Common myeloid progenitor, CD34-positive (primary cell): ENCODE results near the gene PARPBP.
"Not testable (repeated sequence)": the region's sequence is repeated elsewhere in the genome, so short reads cannot be mapped to it uniquely, and the experiment has no call there.

ENCODE experiments used
- CTCF ChIA-PET: fragments of 350-600 bp; sonication (Branson Sonifier 250); formaldehyde crosslinking; loops from one replicate; lab custom pipeline; 2021; ENCODE audit warnings: antibody characterized with exemption; lab: Charles Lee
- POLR2A ChIA-PET: fragments of 350-600 bp; sonication (Branson Sonifier 250); formaldehyde crosslinking; loops from one replicate; lab custom pipeline; 2021; ENCODE audit warnings: antibody characterized with exemption; lab: Charles Lee
- DNase-seq, 3 donors: peaks; one replicate each; pipeline versions ENCODE4 v3.0.0 to v3.0.0-alpha.2; 2013
- H3K27ac ChIP-seq, 2 experiments: 1 replicate in 1 of 2; 2 replicates in 1 of 2; pipeline ENCODE4 v1.7.0; 2013; ENCODE audit warnings: inconsistent platforms in 2 of 2, low read length in 2 of 2, mild to moderate bottlenecking in 2 of 2, low read depth in 1 of 2, moderate library complexity in 1 of 2; ENCODE audit not compliant: severe bottlenecking in 2 of 2, insufficient read depth in 1 of 2, poor library complexity in 1 of 2
- H3K27me3 ChIP-seq, 5 experiments: replicated peaks in 2 of 5; 1 replicate in 3 of 5; 2 replicates in 2 of 5; pipeline versions ENCODE4 v1.6.1 to v1.7.0; 2013; ENCODE audit warnings: low read length in 4 of 5, mild to moderate bottlenecking in 2 of 5, moderate library complexity in 2 of 5, inconsistent platforms in 1 of 5; ENCODE audit not compliant: insufficient read depth in 5 of 5, control insufficient read depth in 4 of 5
- H3K36me3 ChIP-seq, 4 experiments: 1 replicate in 2 of 4; 2 replicates in 2 of 4; pipeline versions ENCODE4 v1.6.1 to v1.7.0; 2013; ENCODE audit warnings: low read length in 3 of 4, control low read depth in 1 of 4, mild to moderate bottlenecking in 1 of 4; ENCODE audit not compliant: control insufficient read depth in 4 of 4, insufficient read depth in 4 of 4
- H3K4me1 ChIP-seq, 4 experiments: 1 replicate in 3 of 4; 2 replicates in 1 of 4; pipeline versions ENCODE4 v1.6.1 to v1.7.1; 2013; ENCODE audit warnings: low read length in 3 of 4, mild to moderate bottlenecking in 3 of 4, control low read depth in 1 of 4, inconsistent platforms in 1 of 4, moderate library complexity in 1 of 4; ENCODE audit not compliant: control insufficient read depth in 4 of 4, insufficient read depth in 4 of 4; ENCODE audit errors: control extremely low read depth in 1 of 4
- H3K4me3 ChIP-seq, 7 experiments: 1 replicate in 4 of 7; 2 replicates in 3 of 7; pipeline versions ENCODE4 v1.5.1 to v1.7.0; 2013; ENCODE audit warnings: mild to moderate bottlenecking in 7 of 7, low read length in 6 of 7, moderate library complexity in 6 of 7, inconsistent platforms in 2 of 7, low read depth in 2 of 7, control low read depth in 1 of 7; ENCODE audit not compliant: insufficient read depth in 4 of 7, control insufficient read depth in 1 of 7; ENCODE audit errors: extremely low read depth in 1 of 7
- H3K9me3 ChIP-seq, 5 experiments: 1 replicate in 4 of 5; 2 replicates in 1 of 5; pipeline versions ENCODE4 v1.6.1 to v1.7.1; 2013; ENCODE audit warnings: low read length in 4 of 5, mild to moderate bottlenecking in 2 of 5, inconsistent platforms in 1 of 5, low read depth in 1 of 5, moderate library complexity in 1 of 5; ENCODE audit not compliant: control insufficient read depth in 4 of 5, insufficient read depth in 2 of 5; ENCODE audit errors: control extremely low read depth in 1 of 5
- WGBS: methylation state at CpG from one replicate; pipeline ENCODE4 v1.1.5; 2013; ENCODE audit not compliant: insufficient coverage; 5-methylcytosine and 5-hydroxymethylcytosine counted together

Gene PARPBP

DNA sequence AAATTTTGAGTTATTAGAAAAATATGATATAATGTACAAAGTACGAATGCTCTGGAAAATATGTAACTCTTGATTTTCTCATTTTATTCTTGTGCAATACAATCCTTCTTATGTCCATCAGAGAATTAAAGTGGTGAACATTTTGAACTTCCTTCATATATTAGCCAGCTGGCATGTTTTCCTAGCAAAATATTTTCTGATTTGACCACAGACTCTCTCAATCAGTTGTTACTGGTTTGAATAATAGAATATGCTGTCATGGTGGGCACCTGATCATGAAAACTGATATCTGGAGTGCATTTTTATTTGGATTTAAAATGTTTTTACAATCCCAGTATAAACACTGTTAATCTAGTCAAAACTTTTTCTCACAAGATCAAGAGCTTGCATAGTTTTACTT, 24.2 kb downstream of the PARPBP start:
- DNase-seq = no peak
- H3K27me3 ChIP-seq = no peaks in the 10 kb centered on the region
- H3K4me3 ChIP-seq = no peak overlapping the region
- POLR2A ChIA-PET = no interaction called here
- peaks cover 0 to 2% (median under 1%) of the 10 kb centered on the region in 4 experiments for H3K36me3 ChIP-seq
- CTCF ChIA-PET = no interaction called here
- no peak overlapping the region for H3K27ac ChIP-seq
- no CpG with 5 or more reads among the region's 1 CpG for WGBS
- H3K9me3 ChIP-seq = peaks cover 0 to 3% (median 0%) of the 10 kb centered on the region in 5 experiments
- H3K4me1 ChIP-seq = no peaks in the 10 kb centered on the region

DNA sequence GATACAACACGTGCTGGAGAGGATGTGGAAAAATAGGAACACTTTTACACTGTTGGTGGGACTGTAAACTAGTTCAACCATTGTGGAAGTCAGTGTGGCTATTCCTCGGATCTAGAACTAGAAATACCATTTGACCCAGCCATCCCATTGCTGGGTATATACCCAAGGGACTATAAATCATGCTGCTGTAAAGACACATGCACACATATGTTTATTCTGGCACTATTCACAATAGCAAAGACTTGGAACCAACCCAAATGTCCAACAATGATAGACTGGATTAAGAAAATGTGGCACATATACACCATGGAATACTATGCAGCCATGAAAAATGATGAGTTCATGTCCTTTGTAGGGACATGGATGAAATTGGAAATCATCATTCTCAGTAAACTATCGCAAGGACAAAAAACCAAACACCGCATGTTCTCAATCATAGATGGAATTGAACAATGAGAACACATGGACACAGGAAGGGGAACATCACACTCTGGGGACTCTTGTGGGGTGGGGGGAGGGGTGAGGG, 27.1 kb downstream of the PARPBP start:
- H3K27ac ChIP-seq, H3K27me3 ChIP-seq, H3K4me1 ChIP-seq, CTCF ChIA-PET, H3K4me3 ChIP-seq, DNase-seq, POLR2A ChIA-PET, H3K9me3 ChIP-seq: not testable (repeated sequence)
- WGBS = no CpG with 5 or more reads among the region's 4 CpGs
- H3K36me3 ChIP-seq = peaks cover 0 to 14% (median 3%) of the 10 kb centered on the region in 4 experiments

GRCh38 chr12:102155206-102155605, 35.2 kb downstream of the PARPBP start:
- H3K27me3 ChIP-seq, H3K4me1 ChIP-seq, H3K4me3 ChIP-seq, H3K27ac ChIP-seq, DNase-seq, H3K9me3 ChIP-seq, POLR2A ChIA-PET: not testable (repeated sequence)
- H3K36me3 ChIP-seq = peaks cover 4 to 26% (median 10%) of the 10 kb centered on the region in 4 experiments
- WGBS = 100% methylated on average over 1 of the region's 3 CpGs
- CTCF ChIA-PET = interaction anchor here (0.6 kb wide), 1 partner anchor 329 kb away, joined by 3 read pairs; no protein-coding TSS in a partner anchor

GRCh38 chr12:102163383-102163782, 43.4 kb downstream of the PARPBP start:
- H3K4me1 ChIP-seq = no peaks in the 10 kb centered on the region
- CTCF ChIA-PET = interaction anchor here (1.0 kb wide), 1 partner anchor 10 kb away, joined by 3 read pairs; no protein-coding TSS in a partner anchor
- H3K9me3 ChIP-seq = no peaks in the 10 kb centered on the region
- DNase-seq = no peak
- H3K27me3 ChIP-seq = no peaks in the 10 kb centered on the region
- no peak overlapping the region for H3K4me3 ChIP-seq
- no CpG with 5 or more reads among the region's 1 CpG for WGBS
- H3K36me3 ChIP-seq = peaks cover 0 to 4% (median 0%) of the 10 kb centered on the region in 4 experiments
- POLR2A ChIA-PET = no interaction called here
- H3K27ac ChIP-seq = no peak overlapping the region

DNA sequence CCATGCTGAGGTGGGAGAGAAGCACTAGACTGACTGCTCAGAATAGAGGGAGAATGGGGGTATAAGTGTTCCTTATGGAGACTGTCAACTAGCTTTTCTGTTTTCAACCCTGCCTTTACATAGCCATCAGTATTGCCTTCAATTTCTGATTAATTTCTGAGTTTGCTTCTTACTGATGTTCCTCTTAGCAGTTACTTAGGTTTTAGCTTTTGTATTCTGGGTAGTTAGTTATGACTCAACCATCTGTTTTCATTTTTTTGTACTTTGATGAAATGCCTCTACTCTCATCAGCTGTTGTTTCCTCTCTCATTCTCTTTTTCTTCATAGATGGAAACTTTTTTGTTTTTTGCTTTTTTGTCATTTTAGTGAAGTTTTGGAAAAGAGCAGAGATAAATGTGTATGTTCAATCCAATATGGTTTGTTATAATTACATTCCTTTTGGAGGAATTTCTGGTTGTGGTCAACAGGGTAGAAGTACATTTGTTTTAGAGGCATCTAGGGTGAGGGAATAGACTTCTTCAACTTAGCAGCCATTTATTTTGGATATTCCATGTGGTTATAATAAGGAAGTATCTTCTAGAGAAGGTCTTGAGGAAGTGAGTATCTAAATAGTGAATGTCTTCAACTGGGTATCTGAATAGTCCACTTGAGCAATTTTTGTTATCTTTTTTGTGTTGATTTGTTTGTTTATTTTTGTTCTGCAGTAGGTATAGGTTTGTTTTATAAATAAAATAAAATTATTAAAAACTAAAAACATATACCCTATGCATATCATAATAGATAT, 48.0 kb downstream of the PARPBP start:
- Histone ChIP-seq H3K27me3 (no peaks in the 10 kb centered on the region), H3K27ac (no peak overlapping the region), H3K36me3 (peaks cover 0 to 7% (median 1%) of the 10 kb centered on the region in 4 experiments), H3K4me3 (no peak overlapping the region), H3K9me3 (no peaks in the 10 kb centered on the region), H3K4me1 (no peaks in the 10 kb centered on the region)
- DNase-seq = no peak
- ChIA-PET CTCF (interaction anchor here (0.6 to 3.5 kb wide), 7 partner anchors 18 to 642 kb away, joined by 3 to 17 read pairs (median 4); no protein-coding TSS in a partner anchor), POLR2A (no interaction called here)

DNA sequence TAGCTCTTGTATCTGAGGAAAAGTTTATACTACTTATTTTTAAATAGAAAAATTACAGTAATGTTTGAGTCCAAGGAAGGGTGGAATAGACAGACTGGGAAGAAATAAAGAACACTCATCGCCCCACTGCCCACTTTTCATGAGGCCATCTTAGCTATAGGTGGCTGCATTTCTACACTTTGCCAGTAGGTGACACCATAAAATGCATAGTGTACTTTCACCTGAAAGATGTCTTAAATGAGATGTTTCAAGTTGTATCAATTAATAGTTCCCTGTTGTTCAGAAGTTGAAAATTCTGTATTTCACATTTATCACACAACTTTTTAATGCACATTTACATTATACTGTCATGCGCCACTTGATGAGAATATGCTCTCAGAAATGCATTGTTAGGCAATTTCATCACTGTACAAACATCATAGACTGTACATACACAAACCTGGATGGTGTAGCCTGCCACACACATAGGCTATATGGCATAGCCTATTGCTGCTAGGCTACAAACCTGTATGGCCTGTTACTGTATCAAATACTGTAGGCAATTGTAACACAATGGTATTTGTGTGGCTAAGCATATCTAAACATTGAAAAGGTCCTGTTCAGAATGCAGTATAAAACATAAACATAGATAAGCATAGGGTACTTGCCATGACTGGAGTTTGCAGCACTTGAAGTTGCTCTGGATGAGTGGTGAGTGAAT, 50.1 kb downstream of the PARPBP start:
- Histone ChIP-seq H3K4me1 (peaks cover 0 to 5% (median 0%) of the 10 kb centered on the region in 4 experiments), H3K9me3 (no peaks in the 10 kb centered on the region), H3K27me3 (no peaks in the 10 kb centered on the region), H3K4me3 (no peak overlapping the region), H3K36me3 (peaks cover 0 to 11% (median under 1%) of the 10 kb centered on the region in 4 experiments), H3K27ac (no peak overlapping the region)
- no CpG with 5 or more reads among the region's 2 CpGs for WGBS
- CTCF ChIA-PET = interaction anchor here (0.7 to 3.5 kb wide), 13 partner anchors 9 to 596 kb away, joined by 3 to 17 read pairs (median 4); no protein-coding TSS in a partner anchor
- DNase-seq = peak; percentile 40 to 64 (median 50)
- POLR2A ChIA-PET = no interaction called here
